Measurements from ENCODE around the gene CFAP73.
"Not testable (repeated sequence)": the region's sequence is repeated elsewhere in the genome, so short reads cannot be mapped to it uniquely, and the experiment has no call there.

The CFAP73 gene

GRCh38 chr12:113201187-113202177, 52.0 kb downstream of the CFAP73 start:
- TF ChIP-seq, protein P1, sequence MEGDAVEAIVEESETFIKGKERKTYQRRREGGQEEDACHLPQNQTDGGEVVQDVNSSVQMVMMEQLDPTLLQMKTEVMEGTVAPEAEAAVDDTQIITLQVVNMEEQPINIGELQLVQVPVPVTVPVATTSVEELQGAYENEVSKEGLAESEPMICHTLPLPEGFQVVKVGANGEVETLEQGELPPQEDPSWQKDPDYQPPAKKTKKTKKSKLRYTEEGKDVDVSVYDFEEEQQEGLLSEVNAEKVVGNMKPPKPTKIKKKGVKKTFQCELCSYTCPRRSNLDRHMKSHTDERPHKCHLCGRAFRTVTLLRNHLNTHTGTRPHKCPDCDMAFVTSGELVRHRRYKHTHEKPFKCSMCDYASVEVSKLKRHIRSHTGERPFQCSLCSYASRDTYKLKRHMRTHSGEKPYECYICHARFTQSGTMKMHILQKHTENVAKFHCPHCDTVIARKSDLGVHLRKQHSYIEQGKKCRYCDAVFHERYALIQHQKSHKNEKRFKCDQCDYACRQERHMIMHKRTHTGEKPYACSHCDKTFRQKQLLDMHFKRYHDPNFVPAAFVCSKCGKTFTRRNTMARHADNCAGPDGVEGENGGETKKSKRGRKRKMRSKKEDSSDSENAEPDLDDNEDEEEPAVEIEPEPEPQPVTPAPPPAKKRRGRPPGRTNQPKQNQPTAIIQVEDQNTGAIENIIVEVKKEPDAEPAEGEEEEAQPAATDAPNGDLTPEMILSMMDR (IDR thresholded peaks at IDR 0.05; ENCODE audit: low read depth, low read length, missing control alignments), result no peak
- Histone ChIP-seq H3K27ac (no peak overlapping the region), H3K27me3 (replicated peaks) (no peaks in the 10 kb centered on the region), H3K4me3 (ENCODE audit: low read depth, low read length) (no peak overlapping the region), H3K36me3 (replicated peaks) (no peaks in the 10 kb centered on the region)
- in situ Hi-C loops (cut with HindIII; ENCODE audit: low pct_ligation_motif_present, low sequenced_read_pairs), result no loop called here
- no peak for DNase-seq

GRCh38 chr12:113202300-113203075, 53.0 kb downstream of the CFAP73 start:
- no peaks in the 10 kb centered on the region for H3K27me3 ChIP-seq (replicated peaks)
- H3K27ac ChIP-seq, result no peak overlapping the region
- no peaks in the 10 kb centered on the region for H3K36me3 ChIP-seq (replicated peaks)
- TF ChIP-seq, protein P1 (IDR thresholded peaks at IDR 0.05; ENCODE audit: low read depth, low read length, missing control alignments), result no peak
- in situ Hi-C loops (cut with HindIII; ENCODE audit: low pct_ligation_motif_present, low sequenced_read_pairs), result no loop called here
- DNase-seq, result no peak
- H3K4me3 ChIP-seq (ENCODE audit: low read depth, low read length), result no peak overlapping the region

GRCh38 chr12:113203852-113204760, 54.6 kb downstream of the CFAP73 start:
- Histone ChIP-seq H3K36me3 (replicated peaks) (no peaks in the 10 kb centered on the region), H3K27ac (no peak overlapping the region), H3K27me3 (replicated peaks) (no peaks in the 10 kb centered on the region), H3K4me3 (ENCODE audit: low read depth, low read length) (no peak overlapping the region)
- TF ChIP-seq, protein P1 (IDR thresholded peaks at IDR 0.05; ENCODE audit: low read depth, low read length, missing control alignments), result no peak
- in situ Hi-C loops (cut with HindIII; ENCODE audit: low pct_ligation_motif_present, low sequenced_read_pairs), result no loop called here
- DNase-seq, result no peak

GRCh38 chr12:113204804-113205203, 55.3 kb downstream of the CFAP73 start:
- TF ChIP-seq, protein P1 (IDR thresholded peaks at IDR 0.05; ENCODE audit: low read depth, low read length, missing control alignments), result no peak
- DNase-seq, result no peak
- in situ Hi-C loops (cut with HindIII; ENCODE audit: low pct_ligation_motif_present, low sequenced_read_pairs), result no loop called here
- H3K4me3 ChIP-seq (ENCODE audit: low read depth, low read length), result no peak overlapping the region
- H3K36me3 ChIP-seq (replicated peaks), result no peaks in the 10 kb centered on the region
- H3K27me3 ChIP-seq (replicated peaks), result no peaks in the 10 kb centered on the region
- no peak overlapping the region for H3K27ac ChIP-seq

- H3K4me3 ChIP-seq (ENCODE audit: low read depth, low read length); in situ Hi-C loops (cut with HindIII; ENCODE audit: low pct_ligation_motif_present, low sequenced_read_pairs); H3K27me3 ChIP-seq (replicated peaks); DNase-seq; H3K36me3 ChIP-seq (replicated peaks); H3K27ac ChIP-seq: not testable (repeated sequence)
Measured at GRCh38 chr12:113206802-113207201, 57.3 kb downstream of the CFAP73 start.

Measured in brain microvascular endothelial cell (primary cell).